Activated CD8-positive, alpha-beta memory T cell treated with anti-CD3 and anti-CD28 coated beads for 1 hour (primary cell): Measurements from ENCODE around the gene KYAT1.
A peak's percentile ranks its signal among the peaks of the same experiment; 100 is the strongest.

ENCODE experiments used
- DNase-seq, 2 donors: peaks; one replicate each; pipeline ENCODE4 v3.0.0-alpha.2; 2020; ENCODE audit warnings: low read depth in 1 of 2; ENCODE audit errors: extremely low read depth in 1 of 2

Gene KYAT1

DNA sequence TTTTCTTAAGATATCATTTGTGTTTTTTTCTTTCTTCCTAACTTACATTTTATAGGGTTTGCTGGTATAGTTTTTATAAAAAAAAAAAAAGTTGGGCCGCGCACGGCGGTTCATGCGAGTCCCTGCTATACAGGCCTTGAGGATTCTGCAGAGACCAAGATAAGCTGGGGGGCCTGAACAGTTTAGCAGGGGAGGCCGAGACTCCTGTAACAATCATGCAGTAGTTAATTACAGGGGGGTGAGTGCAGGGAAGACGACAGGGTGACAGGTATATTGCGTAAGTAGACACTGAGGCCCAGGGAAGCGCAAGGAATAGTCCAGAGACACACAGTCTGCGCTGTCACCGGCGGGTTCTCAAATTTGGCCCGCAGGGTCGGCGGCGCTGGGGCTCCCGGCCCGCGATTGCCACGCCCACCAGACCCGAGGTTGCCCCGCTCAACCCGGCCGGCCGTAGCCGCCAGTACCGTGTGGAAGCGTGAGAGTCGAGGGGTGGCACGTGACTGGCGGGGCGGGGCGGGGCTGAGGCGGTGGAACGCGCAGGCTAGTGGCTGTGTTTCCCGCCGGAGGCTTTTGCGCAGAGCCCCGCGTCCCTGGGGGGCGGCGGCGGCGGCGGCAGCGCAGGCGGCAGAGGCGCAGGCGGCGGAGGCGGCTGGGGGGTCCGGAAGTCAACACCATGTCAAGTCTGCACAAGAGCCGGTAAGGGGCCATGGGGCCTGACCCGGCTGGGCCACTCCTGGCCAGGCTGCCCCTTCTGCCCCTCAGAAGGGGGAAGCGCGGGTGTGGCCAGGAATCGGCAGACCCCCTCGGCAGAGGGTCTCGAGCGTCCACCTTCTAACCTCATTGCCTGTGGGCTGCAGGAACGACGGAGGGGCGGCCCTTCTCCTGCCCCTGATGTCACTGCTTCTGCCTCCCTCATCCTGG, 94.8 kb downstream of the KYAT1 start, which contains the start of gene TBC1D13:
TBC1D13 (plus strand) TSS at position 573 of the 921 bp plus-strand sequence; CDS start at position 674, 101 bp downstream.
- peak; percentile 74 to 89 for DNase-seq

DNA sequence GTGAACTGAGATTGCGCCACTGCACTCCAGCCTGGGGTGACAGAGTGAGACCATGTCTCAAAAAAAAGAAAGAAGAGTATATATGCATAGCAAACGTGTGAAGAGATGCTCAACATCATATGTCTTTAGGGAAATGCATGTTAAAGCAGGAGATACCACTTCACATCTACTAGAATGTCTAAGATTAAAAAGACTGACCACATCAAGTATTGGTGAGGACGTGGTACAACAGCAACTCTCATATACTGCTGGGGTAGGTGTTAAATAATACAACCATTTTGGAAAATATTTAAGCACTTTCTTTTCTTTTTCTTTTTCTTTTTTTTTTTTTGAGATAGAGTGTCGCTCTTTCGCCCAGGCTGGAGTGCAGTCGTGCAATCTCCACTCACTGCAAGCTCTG, 96.3 kb downstream of the KYAT1 start:
- no peak for DNase-seq
